Measurements from ENCODE around the gene KRTAP2-2.

DNA sequence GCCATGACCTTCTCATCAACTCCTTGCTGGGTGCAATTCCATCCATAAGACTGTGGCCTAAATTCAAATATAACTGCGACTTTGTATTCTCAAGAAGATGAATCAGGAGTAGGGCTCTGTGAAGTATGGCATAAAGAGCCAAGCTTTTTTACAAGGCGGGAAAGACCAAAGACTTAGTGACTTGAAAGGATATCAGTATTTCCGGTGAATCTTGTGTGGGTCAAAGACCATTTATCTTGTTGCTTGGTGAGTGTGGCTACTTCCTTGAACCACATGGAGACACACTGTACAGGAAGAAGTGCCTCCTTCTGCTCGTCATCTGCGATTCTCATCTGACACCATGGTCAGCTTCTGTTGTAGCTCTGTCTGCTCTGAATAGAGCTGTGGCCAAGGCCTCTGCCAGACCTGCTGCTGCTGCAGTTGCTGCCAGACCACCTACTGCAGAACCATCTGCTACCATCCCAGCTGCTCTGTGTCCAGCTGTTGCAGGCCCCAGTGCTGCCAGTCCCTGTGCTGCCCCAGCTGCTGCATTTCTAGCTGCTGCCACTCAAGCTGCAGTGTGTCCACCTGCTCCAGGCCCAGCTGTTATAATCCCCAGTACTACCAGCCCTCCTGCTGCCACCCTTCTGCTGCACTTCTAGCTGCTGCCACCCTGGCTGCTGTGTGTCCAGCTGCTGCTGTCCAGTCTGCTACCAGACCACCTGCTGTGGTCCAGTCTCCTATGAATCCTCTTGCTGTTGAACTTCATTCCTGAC is 16.8 kb upstream of the KRTAP2-2 start:
- TF ChIP-seq, protein P1, sequence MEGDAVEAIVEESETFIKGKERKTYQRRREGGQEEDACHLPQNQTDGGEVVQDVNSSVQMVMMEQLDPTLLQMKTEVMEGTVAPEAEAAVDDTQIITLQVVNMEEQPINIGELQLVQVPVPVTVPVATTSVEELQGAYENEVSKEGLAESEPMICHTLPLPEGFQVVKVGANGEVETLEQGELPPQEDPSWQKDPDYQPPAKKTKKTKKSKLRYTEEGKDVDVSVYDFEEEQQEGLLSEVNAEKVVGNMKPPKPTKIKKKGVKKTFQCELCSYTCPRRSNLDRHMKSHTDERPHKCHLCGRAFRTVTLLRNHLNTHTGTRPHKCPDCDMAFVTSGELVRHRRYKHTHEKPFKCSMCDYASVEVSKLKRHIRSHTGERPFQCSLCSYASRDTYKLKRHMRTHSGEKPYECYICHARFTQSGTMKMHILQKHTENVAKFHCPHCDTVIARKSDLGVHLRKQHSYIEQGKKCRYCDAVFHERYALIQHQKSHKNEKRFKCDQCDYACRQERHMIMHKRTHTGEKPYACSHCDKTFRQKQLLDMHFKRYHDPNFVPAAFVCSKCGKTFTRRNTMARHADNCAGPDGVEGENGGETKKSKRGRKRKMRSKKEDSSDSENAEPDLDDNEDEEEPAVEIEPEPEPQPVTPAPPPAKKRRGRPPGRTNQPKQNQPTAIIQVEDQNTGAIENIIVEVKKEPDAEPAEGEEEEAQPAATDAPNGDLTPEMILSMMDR (IDR thresholded peaks at IDR 0.05) = no peak
- TF ChIP-seq POLR2A (IDR thresholded peaks at IDR 0.05) = no peak
- TF ChIP-seq POLR2AphosphoS5 (IDR thresholded peaks at IDR 0.05) = no peak
- no peak for TF ChIP-seq EP300 (IDR thresholded peaks at IDR 0.05)

All from sigmoid colon (tissue), 4 donors.